CD4-positive, alpha-beta T cell treated with Interleukin-15 for 4 hours (primary cell): Measurements from ENCODE around the gene PMVK.
"Not testable (repeated sequence)": the region's sequence is repeated elsewhere in the genome, so short reads cannot be mapped to it uniquely, and the experiment has no call there.

Experiments used
- DNase-seq: peaks from one replicate; pipeline ENCODE4 v3.0.0-alpha.2; 2020; ENCODE audit warnings: low spot score

PMVK gene

DNA sequence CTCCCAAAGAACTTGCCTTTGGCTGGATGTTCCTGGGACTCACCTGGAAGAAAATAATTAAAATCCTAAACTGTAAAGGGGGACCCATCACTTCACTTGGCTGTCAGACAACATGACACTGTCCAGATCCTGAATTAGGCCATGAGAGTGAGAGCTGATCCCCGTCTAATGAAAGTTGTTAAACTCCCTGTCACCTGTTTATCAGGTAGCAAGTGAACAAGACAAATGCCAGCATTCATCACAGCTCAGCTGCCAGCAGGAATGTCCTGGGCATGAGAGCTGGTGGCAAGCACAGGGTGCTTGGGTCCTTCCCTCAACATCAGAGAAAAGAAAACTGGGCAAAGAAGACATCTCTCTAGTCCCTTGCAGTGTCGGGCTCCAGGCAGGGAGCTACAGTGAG, 23.8 kb downstream of the PMVK start:
- DNase-seq, result no peak

DNA sequence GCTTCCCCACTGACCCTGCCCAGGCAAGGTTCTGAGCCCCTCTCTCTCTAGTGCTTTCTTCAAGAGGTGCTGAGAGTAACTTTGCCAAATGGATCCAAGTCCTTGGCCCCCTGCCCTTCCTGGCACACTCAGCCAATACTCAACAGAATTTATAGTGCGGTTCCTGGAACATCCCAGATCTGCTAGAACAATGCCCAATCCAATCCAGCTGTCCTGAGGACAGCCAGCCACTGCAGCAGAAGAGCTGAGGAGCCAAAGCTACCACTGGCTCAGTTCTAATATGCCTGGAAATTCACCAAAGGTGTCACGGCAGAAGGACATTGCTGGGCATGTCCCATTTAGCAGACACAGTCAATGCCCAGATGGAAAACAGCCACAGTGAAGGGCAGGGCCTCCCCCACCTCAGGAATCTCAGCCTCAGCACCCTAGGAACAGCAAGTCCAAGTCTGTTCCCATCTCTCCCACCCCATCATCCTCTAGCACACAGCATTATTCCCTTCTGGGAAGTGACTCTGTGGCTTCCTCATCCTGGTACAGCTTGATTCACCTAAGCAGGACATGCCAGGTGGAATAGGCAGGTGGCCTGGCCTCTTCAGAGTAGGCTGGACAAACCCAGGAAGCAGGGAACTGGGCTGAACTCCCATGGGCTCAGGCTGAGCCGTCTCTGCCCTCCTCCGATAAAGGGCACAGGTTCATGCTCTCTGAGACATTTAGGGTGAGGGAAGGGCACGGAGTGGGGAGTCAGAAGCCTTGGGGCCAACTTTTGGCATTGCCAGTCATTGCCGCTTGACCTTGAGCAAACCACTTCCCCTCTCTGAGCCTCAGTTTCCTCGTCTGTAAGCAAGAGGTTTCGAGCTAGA, 24.6 kb downstream of the PMVK start:
- no peak for DNase-seq

DNA sequence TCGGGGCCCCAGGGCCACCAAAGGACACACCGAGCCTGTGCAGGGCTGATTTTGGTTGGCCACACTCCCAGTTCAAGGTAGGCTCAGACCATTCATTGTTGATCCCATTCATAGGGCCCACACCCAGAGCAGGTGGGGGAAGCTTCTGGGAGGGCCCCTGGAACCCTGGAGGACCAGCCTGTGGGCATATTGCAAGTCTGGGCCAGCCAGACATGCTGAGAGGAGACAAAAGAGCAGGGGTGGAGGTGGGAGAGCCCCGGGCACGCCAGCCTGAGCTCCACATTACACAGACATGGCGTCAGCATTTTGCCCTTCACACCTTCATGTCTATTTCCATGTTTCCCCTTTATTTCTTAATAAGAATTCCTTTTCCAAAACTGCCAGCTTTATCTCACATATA, 25.7 kb downstream of the PMVK start:
- no peak for DNase-seq

DNA sequence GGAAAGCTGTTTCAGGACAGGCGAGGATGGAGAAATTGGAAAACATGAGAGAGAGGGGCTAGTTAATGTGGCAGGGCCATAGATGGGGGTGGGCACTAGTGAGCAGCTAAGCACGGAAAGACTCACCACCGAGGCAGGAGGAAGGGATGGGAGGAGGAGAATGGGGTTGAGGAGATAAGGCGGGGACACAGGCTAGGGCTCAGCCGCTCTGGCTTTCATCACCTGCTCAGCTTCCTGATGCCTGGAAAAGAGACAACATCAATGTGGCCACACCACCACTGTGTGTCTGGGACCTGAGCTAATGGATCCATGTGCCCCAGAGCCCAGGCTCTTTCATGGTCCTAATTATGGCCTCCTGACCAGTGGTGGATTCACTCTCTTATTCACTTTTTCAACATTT, 27.6 kb downstream of the PMVK start:
- DNase-seq, result no peak

DNA sequence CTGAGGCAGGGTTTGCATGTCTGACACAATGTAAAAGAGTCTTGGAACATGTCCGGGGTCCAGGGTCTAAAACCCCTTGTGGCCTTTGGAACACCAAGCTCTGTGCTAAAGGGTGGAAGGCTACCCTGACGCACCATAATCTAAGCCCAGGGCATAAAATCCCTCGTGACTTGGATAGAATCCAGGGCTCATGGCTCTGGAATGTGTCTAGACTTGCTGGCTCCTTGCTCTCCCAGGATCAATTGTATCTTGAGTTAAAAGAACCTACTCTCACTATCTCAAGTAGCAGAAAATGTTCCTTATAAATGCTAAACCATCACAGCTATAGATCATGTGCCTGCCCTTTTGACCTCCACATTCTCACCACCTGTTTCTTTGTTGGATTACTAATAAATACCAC, 28.4 kb downstream of the PMVK start:
- not testable (repeated sequence) for DNase-seq

DNA sequence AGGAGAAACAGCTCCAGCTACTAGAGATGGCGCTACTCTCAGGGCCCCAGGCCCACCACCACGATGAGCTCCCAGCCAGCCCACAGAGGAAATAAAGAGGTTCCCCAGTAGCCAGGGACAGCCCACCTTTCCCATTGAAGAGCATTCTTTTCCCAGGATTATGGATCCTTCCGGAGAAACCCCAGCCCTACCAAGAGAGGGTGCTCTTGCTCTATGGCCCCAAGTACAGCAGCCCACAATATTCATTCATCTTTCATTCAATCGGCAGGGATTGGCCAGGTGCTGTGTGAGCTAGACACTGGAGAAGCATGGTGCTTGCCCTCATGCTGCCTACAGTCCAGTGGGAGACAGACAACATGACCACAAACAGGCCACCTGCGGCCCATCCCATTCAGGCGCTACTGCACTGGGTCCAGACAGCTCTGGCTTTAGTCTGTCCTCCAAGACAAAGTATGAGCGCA, 29.9 kb downstream of the PMVK start:
- DNase-seq, result no peak

DNA sequence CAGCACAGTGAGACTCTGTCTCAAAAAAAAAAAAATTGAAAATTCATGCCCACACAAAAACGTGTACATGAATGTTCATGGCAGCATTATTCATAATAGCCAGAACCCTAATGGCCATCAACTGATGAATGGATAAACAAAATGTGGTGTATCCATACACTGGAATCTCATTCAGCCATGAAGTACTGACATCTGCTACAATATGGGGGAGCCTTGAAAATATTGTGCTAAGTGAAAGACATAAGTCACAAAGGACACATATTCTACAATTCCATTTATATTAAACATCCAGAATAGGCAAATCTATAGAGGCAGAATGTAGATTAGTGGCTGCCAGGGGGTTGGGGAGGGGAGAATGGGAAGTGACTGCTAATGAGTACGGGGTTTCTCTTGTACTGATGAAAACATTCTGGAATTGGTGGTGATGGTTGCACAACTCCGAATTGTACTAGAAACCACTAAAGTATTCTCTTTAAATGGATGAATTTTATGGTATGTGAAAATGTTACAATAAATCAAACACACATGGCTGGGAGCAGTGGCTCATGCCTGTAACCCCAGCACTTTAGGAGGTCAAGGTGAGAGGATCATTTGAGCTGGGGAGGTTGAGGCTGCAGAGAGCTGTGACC, 33.5 kb downstream of the PMVK start:
- no peak for DNase-seq

DNA sequence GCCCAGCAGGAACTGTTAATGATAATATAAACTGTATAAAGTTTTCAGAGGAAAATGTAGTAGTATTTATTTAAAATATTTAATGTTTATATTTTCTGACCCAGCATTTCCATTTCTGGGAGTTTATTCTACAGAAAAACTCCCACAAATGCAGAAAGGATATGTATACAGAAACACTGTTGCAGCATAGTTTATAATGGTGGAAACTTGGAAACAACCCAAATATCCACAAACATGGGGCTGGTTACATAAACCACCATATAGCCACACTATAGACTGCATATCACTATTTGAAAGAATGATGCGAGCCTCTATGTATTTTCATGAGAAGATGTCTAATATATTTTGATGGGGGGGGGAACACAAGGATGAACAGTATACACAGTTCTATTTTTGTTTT, 34.9 kb downstream of the PMVK start:
- no peak for DNase-seq

DNA sequence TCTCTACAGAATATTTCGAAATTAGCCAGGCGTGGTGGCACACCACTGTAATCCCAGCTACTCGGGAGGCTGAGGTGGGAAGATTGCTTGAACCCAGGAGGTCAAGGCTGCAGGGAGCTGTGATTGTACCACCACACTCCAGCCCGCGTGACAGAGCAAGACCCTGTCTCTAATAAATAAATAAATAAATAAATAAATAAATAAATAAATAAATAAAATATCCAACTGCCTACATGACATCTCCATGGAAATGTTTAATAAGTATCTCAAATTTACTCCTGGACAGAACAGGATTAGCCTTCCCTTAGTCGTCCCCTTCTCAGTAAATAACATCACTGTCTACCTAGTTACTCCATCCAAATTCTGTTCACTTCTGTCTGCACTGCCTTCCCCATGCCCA, 37.5 kb downstream of the PMVK start:
- DNase-seq, result no peak

DNA sequence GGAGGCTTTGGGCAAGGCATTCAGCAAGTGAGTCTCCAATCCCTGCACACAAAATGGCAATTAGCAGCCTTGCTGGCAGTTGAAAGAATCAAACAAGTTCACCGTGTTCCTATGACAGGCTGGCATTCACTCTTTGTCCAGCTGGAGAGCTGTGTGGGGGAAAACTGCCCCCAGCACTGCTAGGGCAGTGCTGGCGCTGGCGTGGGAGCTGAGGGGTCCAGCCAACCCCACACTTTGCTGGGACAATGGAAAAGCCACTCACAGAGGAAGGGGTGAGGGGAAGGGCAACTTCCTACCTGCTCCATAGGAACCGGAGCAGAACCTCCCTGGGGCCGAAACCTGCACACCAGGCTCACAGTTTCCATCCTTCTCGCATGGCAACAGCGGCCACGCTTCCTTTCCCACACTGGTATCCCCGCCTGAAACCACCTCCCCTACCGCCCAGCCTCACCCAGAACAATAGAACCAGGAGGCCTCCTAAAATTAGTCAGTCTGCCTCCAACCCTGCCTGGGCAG, 39.7 kb downstream of the PMVK start:
- no peak for DNase-seq

DNA sequence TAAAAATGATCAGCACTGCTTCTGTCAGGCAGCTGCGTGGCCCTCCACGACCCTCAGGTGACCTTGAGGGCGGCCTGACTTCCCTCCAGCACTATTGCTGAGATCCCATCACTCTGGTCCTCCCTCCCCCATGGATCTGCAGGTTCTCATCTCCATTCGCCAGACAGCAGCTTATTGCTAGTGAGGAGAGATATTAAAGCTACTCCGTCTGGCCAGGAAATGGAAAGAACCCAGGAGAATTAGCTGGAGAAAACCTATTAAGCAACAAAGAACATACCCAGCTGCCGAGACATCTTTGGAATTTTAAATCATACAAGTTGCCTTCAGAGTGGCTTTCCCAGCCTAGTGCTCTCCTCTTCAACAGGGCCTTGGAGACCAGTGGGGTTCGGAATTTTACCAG, 40.7 kb downstream of the PMVK start:
- DNase-seq, result no peak

DNA sequence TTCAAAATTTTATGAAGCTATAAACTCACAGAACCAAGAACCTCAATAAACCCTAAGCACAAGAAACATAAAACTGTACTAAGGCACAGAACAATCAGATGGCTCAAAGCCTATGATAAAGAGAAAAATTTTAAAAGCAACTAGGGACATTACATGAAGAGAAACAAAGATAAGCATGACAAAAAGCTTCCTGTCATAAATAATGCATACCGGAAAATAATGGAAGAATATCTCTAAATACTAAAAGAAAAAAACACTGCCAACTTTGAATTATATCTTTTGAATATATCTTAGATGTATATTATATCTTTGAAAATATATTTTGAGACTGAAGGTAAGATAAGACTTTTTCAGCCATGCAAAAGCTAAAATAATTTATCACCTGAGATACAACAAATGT, 45.1 kb downstream of the PMVK start:
- no peak for DNase-seq

DNA sequence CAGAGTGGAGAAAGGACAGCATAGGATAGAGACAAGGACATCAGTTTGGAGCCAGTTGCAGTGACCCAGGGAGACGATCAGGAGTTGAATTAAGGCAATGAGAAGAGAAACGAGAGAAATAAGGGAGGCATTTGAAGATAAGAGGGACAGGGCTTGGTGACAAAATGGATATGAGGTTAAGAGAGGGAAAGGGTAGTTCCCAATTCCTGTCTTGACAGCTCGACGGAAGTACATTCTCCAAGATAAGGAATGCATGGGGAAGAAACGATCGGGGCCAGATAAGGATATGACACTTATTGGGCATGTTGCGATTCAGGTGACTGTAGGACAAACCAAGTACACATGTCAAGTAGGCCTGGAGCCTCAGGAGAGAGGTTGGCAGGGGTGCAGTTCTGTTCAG, 47.8 kb downstream of the PMVK start:
- DNase-seq, result no peak

DNA sequence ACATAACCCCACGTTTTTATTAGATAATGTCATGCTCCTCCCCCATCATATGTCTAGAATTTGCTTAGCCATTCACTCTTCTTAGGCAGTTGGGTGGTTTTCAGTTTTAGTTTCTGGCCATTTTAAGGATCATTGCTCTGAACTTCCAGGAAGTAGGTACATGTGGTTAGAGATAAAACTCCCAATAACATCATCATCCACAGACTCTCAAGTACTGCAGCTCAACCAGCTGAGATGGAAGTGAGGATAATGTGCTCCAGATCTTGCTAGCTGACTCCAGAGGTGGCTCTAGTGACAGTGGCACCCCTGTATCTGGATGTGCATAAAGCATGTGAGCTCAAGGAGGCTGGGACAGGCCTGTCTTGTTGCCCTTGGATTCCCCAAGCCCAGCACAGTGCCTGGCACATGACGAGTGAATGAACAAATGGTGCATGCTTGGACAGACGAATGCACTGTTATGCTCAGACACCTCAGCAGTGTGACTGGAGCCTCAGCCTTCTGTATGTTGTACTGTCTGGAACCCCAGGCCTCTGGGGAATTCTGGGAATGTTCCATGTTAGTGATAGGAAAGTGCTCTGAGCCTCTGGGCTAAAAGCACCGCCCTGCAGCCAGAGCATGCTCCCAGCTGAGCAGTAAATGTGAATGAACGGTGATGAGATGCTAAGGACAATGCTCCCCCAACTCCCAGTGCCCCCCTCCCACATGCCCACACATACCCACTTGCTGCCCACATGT, 50.1 kb downstream of the PMVK start:
- no peak for DNase-seq

DNA sequence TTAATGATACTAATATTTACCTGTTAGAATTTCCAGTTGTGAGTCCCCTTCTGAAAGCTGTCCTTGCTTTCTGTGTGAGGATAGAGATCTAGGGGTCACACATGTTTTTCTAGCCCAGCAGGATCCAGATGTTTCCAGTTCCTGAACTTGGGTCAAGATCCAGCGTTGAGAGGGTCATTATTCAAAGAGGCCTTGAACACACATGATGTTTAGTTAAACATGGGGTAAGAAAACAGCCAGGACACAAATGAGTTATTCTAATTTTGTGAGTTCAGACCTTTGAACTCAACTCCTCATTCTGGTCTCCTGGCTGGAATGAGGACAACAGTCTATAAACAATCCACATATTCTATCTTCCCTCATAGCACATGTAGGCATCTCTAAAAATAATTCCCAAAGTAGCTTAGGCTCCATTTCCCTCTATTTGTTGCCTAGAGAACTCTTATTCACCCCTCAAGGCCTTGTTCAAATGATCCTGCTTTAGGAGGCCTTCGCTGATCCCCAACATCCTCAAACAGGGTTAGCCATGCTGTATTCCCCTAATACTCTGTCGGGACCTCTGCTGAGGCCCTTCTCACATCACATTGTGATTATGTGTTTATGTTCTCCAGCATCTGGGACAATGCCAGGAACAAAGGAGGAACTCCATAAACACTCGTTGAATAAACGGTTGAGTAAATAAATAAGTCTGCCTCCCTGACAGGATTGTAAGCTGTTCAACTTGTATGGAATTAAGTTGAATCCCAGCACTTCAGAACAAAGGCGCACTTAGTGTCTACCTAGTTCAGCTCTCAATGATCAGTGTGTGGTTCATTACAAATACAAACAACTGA, 51.4 kb downstream of the PMVK start:
- DNase-seq, result no peak

DNA sequence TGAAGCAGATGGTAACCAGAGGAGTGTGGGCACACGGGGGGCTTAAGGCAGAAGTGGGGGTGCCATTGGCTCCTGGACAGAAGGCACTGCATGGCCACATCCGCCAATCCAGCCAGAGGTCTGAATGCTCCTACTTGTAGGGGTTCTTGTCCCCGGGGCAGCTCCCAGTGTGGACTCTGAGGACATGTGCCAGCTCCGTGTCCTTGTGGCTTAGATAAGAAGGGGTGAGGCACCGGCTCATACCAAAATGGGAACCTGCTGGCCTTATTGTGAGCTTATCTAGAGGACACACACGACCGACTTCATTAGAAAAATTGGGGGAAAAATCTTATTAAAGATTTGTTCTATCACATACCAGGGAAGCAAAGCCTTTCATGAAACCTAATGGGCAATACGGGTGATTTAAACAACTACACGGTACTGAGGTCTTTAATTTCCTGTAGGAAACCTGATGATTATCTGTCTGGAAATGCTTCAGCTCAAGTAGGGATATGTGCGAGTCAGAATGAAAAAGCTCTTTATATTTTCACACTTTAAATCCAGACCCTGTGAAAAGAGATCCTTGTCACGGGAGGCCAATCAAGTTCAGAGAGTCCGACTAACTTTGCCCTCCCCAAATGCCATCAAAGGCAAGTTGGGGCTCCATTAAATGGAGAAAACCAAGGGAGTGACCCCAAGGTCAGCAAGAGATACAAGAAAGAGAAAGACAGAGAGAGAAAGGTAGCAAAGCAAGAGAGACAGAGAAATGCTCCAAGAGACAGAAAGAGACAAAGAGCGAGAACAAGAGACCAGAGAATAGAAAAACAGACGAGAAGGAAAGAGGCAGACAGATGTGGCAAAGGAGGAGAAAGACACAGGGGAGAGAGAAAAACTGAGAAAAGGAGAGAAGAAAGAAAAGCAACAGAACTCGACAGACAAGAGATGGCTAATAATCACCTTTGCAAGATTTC, 52.3 kb downstream of the PMVK start:
- no peak for DNase-seq

DNA sequence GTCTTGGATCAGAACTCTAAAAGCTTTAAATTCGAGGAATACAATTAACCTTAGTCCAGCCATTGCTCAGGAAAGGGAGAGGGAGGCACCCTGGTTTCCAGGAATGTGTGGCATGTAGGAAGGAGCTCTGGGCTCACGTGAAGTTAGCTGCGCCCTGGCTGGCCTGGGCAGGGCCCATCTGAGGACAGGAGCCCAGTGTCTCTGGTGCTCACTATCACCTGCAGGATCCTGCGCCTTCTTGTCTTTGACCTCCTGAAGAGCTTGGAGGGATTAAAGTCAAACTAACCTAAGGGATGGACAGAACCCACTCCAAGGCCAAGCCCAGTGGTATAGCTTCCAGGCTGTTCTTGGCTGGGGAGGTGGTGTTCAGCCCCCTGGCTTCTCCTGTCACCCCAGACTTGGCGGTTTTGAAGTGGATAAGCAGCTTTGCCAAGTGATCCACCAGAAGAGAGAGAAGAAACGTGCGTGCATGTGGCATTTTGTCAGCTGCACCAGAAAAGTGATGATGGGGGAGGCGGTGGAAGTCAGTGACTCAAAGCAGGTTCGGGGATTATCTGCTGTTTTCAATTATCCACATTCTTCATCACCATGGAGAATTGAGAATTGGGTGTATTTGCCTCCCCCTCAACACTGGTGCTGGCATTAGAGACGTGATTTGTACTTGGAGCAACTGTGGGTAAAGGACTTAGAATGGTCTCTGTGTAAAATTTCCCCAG, 54.5 kb downstream of the PMVK start:
- no peak for DNase-seq

DNA sequence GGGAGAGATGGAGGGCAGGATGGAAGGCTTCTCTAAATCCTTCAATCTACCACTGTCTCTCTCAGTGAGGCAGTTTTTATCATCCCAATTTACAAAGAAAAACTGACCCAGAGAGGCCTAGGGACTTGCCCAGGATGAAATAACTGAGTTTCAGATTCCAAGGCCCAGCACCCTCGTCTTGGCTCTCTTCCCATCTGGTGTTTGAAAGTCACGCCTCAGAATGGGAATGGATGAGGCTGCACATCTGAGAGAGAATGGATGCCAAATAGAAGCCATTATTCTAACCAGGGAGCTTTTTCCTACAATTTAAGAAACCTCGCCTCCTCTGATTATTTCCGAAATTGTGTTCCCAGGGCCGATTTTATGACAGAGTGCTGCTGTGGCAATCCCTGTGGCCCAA, 55.8 kb downstream of the PMVK start:
- no peak for DNase-seq

DNA sequence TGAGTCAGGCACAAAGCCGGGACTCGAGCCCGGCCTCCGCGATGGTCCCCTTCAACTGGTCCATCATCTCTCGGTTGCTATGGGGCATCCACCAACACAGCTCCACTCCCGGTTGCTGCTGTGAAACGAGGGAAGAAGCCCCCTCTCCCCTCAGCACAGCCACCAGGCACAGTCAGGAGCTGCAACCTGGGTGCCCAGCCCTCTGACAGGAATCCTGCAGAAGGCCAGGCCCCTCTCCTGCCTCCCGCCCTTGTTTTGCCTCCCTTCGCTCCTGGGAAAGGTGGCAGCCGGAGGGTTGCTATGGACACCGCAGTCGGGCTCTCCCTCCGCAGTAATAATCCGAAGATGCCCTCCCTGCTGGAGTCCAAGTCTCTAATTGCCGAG, 57.5 kb downstream of the PMVK start:
- DNase-seq, result no peak

DNA sequence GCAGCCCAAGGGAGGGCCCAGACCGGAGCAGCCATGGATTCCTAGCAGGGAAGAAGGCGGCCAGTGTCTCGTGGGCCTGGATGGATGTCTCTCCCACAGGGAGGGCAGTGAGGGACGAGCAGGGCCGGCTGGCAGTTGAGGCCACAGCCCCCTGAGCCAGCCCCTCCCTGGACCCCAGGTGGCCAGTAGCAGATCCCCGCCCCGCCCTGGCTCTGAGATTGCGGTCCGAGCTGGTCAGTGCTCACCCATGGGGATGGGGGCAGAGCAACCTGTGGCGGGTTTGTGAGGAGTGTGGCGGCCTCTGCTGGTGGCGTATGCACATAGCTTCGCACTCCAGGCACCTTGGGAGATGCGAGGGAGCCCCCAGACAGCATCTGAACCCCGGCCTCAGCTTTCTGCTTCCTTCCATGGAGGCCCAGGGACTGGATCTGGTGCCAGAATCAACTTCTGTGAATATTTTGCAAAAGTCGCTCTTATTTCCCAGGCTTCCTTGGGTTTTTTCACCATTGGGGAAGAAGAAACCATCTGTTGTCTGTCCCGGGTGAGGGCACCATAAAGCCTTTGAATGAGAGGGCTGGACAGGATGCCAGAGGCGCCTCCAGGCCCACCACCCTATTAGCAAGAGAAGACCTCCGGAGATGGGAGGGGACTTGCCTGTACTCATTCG, 58.0 kb downstream of the PMVK start:
- DNase-seq, result peak; percentile 65
